MM.1S (cell line): ENCODE results near the gene PDE11A.

ENCODE experiments used
- CTCF ChIP-seq: fragments of 300-600 bp; sonication (generic); IDR thresholded peaks from 2 replicates; pipeline ENCODE4 v1.5.1; 2016; ENCODE audit warnings: antibody characterized with exemption, low read length, mixed read lengths
- EZH2 ChIP-seq: fragments of 300-600 bp; sonication (generic); optimal IDR thresholded peaks from 2 replicates; pipeline ENCODE3; 2017; ENCODE audit warnings: low read depth, mild to moderate bottlenecking, antibody characterized with exemption, low read length, mixed read lengths

- TF ChIP-seq CTCF: no peak
- no peak for TF ChIP-seq EZH2
Observed at GRCh38 chr2:177703159-177703558, 369.4 kb downstream of the PDE11A start.
